ENCODE results near the gene AAK1. TPM values are rescaled to one million over a fixed set of nuclear protein-coding genes. Genes with fewer than 3 reads are reported as not detected.
A peak's percentile ranks its signal among the peaks of the same experiment; 100 is the strongest.

AAK1 gene
- total RNA-seq, 1 experiment from 2014 or later: 46.8 TPM

- peaks cover 9% of the 10 kb centered on the region for H3K4me1 ChIP-seq (ENCODE audit: insufficient read depth, low read length)
- H3K4me3 ChIP-seq (ENCODE audit: low read length): no peak overlapping the region
- H3K27ac ChIP-seq (ENCODE audit: low read length): no peak overlapping the region
- ChIA-PET POLR2A (ENCODE audit: unreplicated experiment) (no interaction called here), CTCF (no interaction called here)
- no TSS peak for BruUV-seq (replicated peaks)
- TF ChIP-seq EZH2 (IDR thresholded peaks at IDR 0.05; ENCODE audit: low read length, unreplicated experiment) (no peak), EZH2phosphoT487 (IDR thresholded peaks at IDR 0.05; ENCODE audit: borderline replicate concordance, low read length) (no peak), CTCF (conservative IDR thresholded peaks at IDR 0.05; ENCODE audit: low read depth, low read length) (no peak)
- peaks cover 14% of the 10 kb centered on the region; the same call in 1 of the 2 replicates for H3K36me3 ChIP-seq (ENCODE audit: low read depth, low read length)
- H3K27me3 ChIP-seq (ENCODE audit: low read length): no peaks in the 10 kb centered on the region
- no peaks in the 10 kb centered on the region for H3K9me2 ChIP-seq (replicated peaks; ENCODE audit: low read length)
- H3K9me3 ChIP-seq (ENCODE audit: low read length): no peaks in the 10 kb centered on the region
- H3F3A ChIP-seq (ENCODE audit: low read length, unreplicated experiment): peaks cover 7% of the 10 kb centered on the region
- DNase-seq (no peak), ATAC-seq (no peak)
- no peak overlapping the region for H3K9ac ChIP-seq (ENCODE audit: low read length)
- no peak overlapping the region for H2AFZ ChIP-seq (ENCODE audit: low read length)
- H3K4me2 ChIP-seq (ENCODE audit: low read length): no peak overlapping the region
- intact Hi-C loops (cut with micrococcal nuclease): no loop called here
- H3K79me2 ChIP-seq (ENCODE audit: low read length): peaks cover 14% of the 10 kb centered on the region; the same call in 1 of the 2 replicates
- no peaks in the 10 kb centered on the region; the same call in 1 of the 2 replicates for H4K20me1 ChIP-seq (ENCODE audit: low read length)
Observed at GRCh38 chr2:69545477-69545932, 98.0 kb downstream of the AAK1 start.

GRCh38 chr2:69544951-69545350, 98.6 kb downstream of the AAK1 start:
- Histone ChIP-seq H3K9me3 (ENCODE audit: low read length) (no peaks in the 10 kb centered on the region), H4K20me1 (ENCODE audit: low read length) (no peaks in the 10 kb centered on the region; the same call in 1 of the 2 replicates), H3K9ac (ENCODE audit: low read length) (no peak overlapping the region), H3K4me1 (ENCODE audit: insufficient read depth, low read length) (peaks cover 7% of the 10 kb centered on the region), H3K9me2 (replicated peaks; ENCODE audit: low read length) (no peaks in the 10 kb centered on the region), H3K79me2 (ENCODE audit: low read length) (peaks cover 14% of the 10 kb centered on the region; the same call in 1 of the 2 replicates), H3K36me3 (ENCODE audit: low read depth, low read length) (peaks cover 14% of the 10 kb centered on the region; the same call in 1 of the 2 replicates), H3K27ac (ENCODE audit: low read length) (no peak overlapping the region), H3K4me3 (ENCODE audit: low read length) (no peak overlapping the region), H3F3A (ENCODE audit: low read length, unreplicated experiment) (peaks cover 6% of the 10 kb centered on the region), H3K4me2 (ENCODE audit: low read length) (no peak overlapping the region), H3K27me3 (ENCODE audit: low read length) (no peaks in the 10 kb centered on the region), H2AFZ (ENCODE audit: low read length) (no peak overlapping the region)
- ChIA-PET POLR2A (ENCODE audit: unreplicated experiment) (no interaction called here), CTCF (no interaction called here)
- intact Hi-C loops (cut with micrococcal nuclease): no loop called here
- ATAC-seq: no peak
- DNase-seq: no peak
- no peak for TF ChIP-seq CTCF (conservative IDR thresholded peaks at IDR 0.05; ENCODE audit: low read depth, low read length)
- no peak for TF ChIP-seq EZH2phosphoT487 (IDR thresholded peaks at IDR 0.05; ENCODE audit: borderline replicate concordance, low read length)
- no peak for TF ChIP-seq EZH2 (IDR thresholded peaks at IDR 0.05; ENCODE audit: low read length, unreplicated experiment)
- no TSS peak for BruUV-seq (replicated peaks)

- H3K4me2 ChIP-seq (ENCODE audit: low read length): no peak overlapping the region
- no peaks in the 10 kb centered on the region; the same call in 1 of the 2 replicates for H4K20me1 ChIP-seq (ENCODE audit: low read length)
- no TSS peak for BruUV-seq (replicated peaks)
- no peaks in the 10 kb centered on the region for H3K27me3 ChIP-seq (ENCODE audit: low read length)
- H3F3A ChIP-seq (ENCODE audit: low read length, unreplicated experiment): no peaks in the 10 kb centered on the region
- intact Hi-C loops (cut with micrococcal nuclease): no loop called here
- POLR2A ChIA-PET (ENCODE audit: unreplicated experiment): interaction anchor here (0.6 kb wide), 1 partner anchor 13 kb away, joined by 3 read pairs; no protein-coding TSS in a partner anchor
- no peak overlapping the region for H3K4me3 ChIP-seq (ENCODE audit: low read length)
- no peak overlapping the region for H2AFZ ChIP-seq (ENCODE audit: low read length)
- CTCF ChIA-PET: no interaction called here
- H3K9me2 ChIP-seq (replicated peaks; ENCODE audit: low read length): no peaks in the 10 kb centered on the region
- peaks cover 9% of the 10 kb centered on the region for H3K4me1 ChIP-seq (ENCODE audit: insufficient read depth, low read length)
- no peaks in the 10 kb centered on the region for H3K79me2 ChIP-seq (ENCODE audit: low read length)
- H3K36me3 ChIP-seq (ENCODE audit: low read depth, low read length): peaks cover 9% of the 10 kb centered on the region; the same call in 1 of the 2 replicates
- DNase-seq: no peak
- H3K9ac ChIP-seq (ENCODE audit: low read length): no peak overlapping the region
- H3K27ac ChIP-seq (ENCODE audit: low read length): no peak overlapping the region
- TF ChIP-seq CTCF (conservative IDR thresholded peaks at IDR 0.05; ENCODE audit: low read depth, low read length): no peak
- no peak for TF ChIP-seq EZH2phosphoT487 (IDR thresholded peaks at IDR 0.05; ENCODE audit: borderline replicate concordance, low read length)
- no peak for TF ChIP-seq EZH2 (IDR thresholded peaks at IDR 0.05; ENCODE audit: low read length, unreplicated experiment)
- H3K9me3 ChIP-seq (ENCODE audit: low read length): no peaks in the 10 kb centered on the region
- 0 out of 2 replicates have a peak, but pooled peaks have one; percentile 24 for ATAC-seq
Observed at GRCh38 chr2:69539549-69539908, 104.0 kb downstream of the AAK1 start.
